Non-pigmented ciliary epithelial cell (primary cell): ENCODE measurements around the gene MAP2K3.

Source experiments
- DNase-seq: peaks from one replicate; pipeline ENCODE4 v3.0.0-alpha.2; 2010; ENCODE audit warnings: low read depth

The MAP2K3 gene

GRCh38 chr17:21282850-21283249, 1.7 kb upstream of the MAP2K3 start:
- no peak for DNase-seq

- no peak for DNase-seq
Measured at GRCh38 chr17:21283482-21284318, 811 bp upstream of the MAP2K3 start.

- no peak for DNase-seq
Measured at GRCh38 chr17:21285164-21286065, 904 bp downstream of the MAP2K3 start.

- peak; percentile 96 for DNase-seq
Measured at GRCh38 chr17:21286066-21286770, 1.7 kb downstream of the MAP2K3 start.

- DNase-seq = no peak
Measured at GRCh38 chr17:21286909-21287702, 2.6 kb downstream of the MAP2K3 start.

GRCh38 chr17:21287703-21288449, 3.4 kb downstream of the MAP2K3 start:
- DNase-seq = no peak

GRCh38 chr17:21288571-21289017, 4.1 kb downstream of the MAP2K3 start:
- DNase-seq = no peak

GRCh38 chr17:21289175-21289901, 4.8 kb downstream of the MAP2K3 start:
- DNase-seq = no peak

- no peak for DNase-seq
Measured at GRCh38 chr17:21289902-21290571, 5.5 kb downstream of the MAP2K3 start.

GRCh38 chr17:21291357-21291756, 6.8 kb downstream of the MAP2K3 start:
- no peak for DNase-seq

GRCh38 chr17:21291862-21292261, 7.4 kb downstream of the MAP2K3 start:
- no peak for DNase-seq

- DNase-seq = no peak
Measured at GRCh38 chr17:21292867-21293830, 8.6 kb downstream of the MAP2K3 start.

- no peak for DNase-seq
Measured at GRCh38 chr17:21293831-21294210, 9.3 kb downstream of the MAP2K3 start.

GRCh38 chr17:21294321-21295035, 10.0 kb downstream of the MAP2K3 start:
- no peak for DNase-seq

- DNase-seq = no peak
Measured at GRCh38 chr17:21295036-21295952, 10.8 kb downstream of the MAP2K3 start.
